Kidney glomerular epithelial cell (primary cell): ENCODE measurements around the gene PRR22.

Experiments
- DNase-seq: peaks from one replicate; lab custom pipeline; 2025; lab: John Stamatoyannopoulos, UW

The PRR22 gene

DNA sequence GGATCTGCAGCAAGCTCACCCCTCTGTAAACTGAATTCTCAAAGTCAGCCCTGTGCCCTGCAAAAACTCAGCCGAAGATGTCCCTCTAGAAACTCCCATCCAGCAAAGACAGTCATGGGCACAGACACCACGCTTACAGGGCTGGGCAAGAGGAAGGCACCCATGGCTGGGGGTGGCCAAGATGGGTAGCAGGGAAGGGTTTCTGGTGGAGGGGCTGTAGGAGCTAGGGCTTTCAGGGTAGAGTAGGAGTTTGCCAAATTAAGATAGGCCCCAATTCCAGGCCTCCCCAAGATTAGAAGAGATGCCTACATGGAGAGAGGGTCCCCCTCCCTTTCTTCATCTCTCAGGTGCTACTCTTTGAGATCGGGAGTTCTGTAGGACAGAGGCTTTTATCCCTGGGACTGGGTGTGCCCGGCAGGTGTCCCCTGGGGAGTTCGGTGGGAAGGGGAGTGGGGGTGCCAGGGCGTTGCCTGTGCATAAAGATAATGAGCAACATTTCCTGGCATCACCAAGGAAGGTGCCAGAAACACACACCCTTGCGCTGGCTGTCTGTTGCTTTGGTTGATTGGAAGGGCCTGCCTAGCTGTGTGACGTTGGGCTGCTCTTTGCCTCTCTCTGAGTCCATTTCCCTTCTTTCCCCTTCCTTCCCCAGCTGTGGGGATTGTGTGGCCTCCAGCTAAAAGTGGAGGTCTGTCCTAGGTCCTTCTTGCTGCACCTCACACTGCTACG lies 29.7 kb upstream of the PRR22 start:
- DNase-seq: no peak

DNA sequence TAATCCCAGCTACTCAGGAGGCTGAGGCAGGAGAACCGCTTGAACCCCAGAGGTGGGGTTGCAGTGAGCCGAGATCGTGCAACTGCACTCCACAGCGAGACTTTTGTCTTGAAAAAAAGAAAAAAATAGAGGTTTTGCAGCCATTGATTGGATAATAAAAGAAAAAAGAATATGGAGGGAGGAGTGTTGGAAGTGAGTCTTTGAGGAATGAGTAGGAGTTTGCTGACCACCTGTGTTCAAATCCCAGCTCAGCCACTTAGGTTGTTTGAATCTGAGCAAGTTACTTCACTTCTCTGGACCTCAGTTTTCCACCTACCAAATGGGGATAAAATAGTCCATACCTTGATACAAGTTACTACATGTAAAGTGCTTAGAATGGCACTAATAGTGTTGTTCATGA lies 26.6 kb upstream of the PRR22 start:
- DNase-seq: no peak

DNA sequence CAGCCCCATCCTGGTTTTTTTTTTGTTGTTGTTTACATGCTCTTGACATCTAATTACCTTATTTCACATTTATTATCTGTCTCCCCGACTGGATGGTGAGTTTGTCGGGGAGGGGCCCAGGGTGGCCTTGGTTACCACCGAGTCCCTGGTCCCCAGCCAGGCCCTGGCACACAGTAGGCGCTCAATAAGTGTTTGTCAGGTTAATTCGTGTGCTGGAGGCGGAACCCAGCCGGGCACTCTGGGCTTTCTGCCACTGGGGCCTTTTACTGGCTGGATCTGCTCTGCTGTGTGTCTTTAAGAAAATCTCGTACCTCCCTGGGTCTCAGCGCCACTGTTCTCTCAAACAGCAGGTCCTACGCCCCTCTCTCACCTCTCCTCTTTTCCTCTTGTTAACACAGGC lies 24.9 kb upstream of the PRR22 start:
- no peak for DNase-seq

DNA sequence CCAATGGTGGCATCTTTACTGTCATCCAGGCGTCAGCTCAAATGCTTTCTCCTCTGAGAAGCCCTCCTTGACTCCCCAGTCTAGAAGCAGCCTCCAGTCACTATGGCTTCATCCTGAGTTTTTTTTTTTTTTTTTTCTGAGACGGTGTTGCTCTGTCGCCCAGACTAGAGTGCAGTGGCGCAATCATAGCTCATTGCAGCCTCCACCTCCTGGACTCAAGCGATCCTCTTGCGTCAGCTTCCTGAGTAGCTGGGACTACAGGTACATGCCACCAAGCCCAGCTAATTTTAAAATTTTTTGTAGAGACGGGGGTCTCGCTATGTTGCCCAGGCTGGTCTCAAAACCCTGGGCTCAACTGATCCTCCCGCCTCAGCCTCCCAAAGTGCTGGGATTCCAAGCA lies 24.5 kb upstream of the PRR22 start:
- no peak for DNase-seq

DNA sequence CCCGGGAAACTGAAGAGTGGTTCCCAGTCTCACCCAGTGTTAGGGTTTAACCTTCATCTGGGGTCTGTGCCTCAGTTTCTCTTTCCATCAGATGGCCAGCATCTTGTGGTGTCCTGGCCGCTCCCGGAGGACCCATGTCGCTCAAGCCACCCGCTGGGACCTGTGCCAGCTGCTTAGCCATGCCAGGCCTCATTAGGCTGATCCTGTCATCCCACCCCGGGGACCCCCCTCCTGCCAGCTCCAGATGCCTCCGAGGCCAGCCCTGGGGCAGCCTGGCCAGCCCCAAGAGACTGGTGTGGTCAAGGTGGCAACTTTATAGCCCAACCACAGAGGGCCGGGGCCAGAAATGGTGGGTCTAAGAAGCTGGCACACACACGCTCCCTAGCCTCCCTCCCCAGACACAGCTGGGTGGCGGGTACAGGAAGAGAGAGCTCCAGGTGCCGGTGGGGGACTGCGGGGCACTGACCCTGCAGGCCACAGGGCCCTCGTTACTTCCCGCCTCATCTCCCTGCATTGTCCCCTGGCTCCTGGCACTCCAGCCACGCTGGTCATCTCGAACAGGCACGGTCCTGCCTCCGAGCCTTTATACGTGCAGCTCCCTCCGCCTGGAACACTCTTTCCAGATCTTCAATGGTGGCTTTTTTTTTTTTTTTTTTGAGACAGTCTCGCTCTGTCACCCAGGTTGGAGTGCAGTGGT lies 23.7 kb upstream of the PRR22 start:
- DNase-seq: no peak

DNA sequence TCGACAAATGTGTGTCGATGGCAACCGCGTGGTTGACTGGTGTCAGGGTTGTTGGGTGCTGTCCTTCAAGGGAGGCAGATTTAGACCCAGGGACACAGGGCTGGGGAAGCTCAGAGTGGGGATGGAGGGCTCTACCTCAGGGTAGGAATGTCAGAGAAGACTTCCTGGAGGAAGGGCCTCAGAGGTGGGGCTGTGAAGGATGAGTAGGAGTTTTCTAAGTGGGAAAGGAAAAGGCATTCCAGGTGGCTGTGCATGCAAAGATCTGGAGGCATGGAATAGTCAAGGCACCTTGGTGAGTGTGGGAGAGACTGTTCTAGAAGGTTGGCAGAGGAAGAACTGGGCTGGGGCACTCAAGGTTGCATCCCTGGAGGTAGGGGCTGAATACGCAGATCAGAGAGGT lies 22.4 kb upstream of the PRR22 start:
- DNase-seq: no peak

DNA sequence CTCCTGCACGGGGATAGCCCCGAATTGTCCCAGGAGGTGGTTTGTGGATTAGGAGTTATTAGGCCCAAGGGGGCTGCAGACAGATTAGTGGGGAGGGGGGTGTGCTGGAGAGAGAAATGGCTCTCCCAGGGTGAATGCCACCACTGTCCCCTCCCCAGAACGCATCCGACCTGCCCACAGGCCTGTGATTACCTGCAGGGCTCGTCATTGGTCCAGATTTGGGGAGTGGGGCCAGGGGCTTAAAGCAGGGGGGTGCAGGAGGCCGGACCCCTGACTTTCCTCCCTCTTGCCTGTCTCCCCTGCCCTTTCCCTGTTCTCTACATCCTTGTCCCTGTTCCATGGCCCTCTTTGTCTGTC lies 21.6 kb upstream of the PRR22 start:
- DNase-seq: no peak

DNA sequence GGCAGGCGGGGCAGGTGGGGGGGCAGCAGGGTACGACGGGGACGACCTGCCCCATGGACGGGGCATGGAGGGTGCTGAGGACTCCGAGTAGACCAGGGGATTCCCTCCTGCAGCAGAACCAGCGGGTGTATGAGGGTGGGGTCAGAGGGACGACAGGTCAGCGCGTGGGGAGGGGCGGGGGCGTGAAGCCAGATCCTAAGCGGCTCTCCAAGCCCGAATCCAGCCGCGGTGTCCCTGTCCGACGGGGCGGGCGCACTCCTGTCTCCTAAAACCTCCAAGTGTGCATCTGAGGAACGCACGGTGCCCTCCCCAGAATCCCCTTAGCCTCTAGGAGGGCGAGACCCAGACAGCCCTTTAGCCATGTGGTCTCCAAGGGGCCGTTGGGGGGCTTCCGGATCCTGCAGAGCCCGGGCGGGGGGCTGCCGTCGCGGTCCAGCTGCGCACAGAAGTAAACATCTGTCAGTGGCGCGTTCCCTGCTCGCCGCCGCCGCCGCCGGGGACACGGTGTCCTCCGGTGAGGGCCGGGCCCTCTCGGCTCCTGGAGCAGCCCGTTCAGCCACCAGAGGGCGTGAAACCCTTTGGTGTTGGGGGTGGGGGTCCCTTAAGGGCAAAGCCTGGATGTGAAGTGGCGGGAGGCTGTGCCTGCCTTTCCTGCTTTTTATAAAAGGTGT lies 21.1 kb upstream of the PRR22 start:
- DNase-seq: no peak

DNA sequence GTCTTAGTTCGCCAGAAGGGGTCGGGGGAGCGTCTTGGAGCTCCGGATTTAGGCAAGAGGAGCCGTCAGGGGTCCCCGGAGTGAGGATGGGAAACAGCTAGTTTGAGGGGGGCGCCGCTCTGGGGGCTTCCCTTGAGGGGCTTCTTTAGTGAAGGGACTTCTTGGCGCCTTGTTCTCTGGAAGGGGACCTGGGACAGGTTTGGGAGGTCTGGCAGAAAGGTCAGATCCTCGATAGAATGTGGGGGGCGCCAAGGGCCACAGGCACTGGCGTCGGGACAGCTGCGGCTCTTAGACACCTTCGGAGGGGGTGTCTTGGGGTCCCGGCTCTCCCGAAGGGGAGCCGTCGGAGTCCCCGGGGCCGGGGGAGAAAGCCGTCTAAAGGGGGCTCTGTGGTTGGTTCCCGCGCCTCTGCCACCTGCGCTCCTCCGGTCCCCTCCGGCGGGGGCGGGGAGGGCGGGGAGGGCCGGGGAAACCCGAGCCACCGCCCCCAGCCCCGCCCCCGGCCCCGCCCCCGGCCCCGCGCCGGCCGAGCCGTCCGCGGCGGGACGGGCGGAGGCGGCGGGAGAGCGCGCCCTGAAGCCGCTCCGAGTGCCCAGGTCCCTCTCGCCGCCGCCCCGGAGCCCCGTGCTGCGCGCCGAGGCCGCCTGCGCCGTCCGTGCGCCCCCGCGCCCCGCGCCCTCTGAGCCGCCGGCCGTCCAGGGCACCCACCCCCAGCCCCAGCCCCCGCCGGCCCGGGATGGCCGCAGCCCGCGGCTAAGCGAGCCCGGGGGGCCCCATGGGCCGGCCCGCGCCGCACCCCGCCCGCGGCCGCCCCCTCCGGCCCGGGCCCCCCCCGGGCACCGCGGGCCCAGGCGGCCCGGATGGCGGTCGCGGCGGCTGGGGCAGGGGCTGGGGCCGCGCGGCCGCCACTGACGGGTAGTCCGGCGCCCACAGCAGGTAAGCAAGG lies 20.2 kb upstream of the PRR22 start, which contains the start of gene NRTN:
TSS of gene NRTN (plus strand) at position 552 of the 946 bp plus-strand sequence. CDS start 19,099 bp downstream, outside the sequence.
- no peak for DNase-seq

DNA sequence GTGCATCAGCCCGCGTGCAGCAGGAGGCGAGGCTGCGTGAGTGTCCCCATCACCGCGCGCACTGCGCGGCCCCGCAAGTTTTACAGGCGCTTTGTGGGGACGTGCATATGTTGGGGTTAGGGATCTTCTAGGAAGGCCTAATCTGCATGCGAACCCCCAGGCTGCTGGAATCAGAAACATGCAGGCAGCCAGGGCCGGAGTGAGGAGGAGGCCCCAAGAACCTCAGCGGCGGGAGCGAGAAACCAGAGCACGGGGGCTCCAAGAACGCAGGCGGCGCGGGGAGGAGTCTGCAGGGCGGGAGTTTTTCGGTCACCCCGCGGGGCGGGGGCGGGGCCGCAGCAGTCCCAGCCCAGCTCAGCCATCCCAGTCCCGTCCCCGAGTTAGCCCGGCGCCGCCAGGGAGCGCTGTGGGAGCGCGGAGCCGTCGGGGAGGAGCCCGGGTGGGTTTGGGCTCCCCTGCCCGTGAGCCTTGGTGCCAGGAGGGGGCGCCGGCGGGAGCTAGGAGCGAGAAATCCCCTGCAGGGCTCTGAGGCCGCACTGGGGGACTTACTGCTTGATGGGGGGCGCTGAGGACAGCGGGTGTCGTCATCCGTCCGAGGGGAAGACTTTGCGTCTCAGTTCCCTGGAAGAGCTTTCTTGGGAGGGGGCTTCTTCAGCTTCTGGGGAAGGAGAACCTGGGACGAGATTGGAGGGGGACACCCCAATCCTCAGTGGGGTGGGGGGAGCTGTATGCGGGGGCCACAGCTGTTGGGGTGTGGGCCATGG lies 19.4 kb upstream of the PRR22 start:
- peak; percentile 83 for DNase-seq

DNA sequence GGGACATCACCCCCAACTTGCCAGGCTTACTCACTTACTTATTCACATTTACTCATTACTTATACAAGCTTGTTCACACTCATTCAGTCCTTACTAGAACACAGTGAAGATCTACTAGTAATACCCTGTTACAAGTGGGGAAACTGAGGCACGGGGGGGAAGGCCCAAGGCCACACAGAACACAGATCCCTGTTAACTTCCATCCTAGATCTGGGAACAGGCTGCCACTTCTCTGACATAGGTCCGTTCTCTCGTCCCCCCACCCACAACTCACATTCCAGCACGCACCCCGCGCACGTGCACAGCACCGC lies 18.9 kb upstream of the PRR22 start:
- no peak for DNase-seq

DNA sequence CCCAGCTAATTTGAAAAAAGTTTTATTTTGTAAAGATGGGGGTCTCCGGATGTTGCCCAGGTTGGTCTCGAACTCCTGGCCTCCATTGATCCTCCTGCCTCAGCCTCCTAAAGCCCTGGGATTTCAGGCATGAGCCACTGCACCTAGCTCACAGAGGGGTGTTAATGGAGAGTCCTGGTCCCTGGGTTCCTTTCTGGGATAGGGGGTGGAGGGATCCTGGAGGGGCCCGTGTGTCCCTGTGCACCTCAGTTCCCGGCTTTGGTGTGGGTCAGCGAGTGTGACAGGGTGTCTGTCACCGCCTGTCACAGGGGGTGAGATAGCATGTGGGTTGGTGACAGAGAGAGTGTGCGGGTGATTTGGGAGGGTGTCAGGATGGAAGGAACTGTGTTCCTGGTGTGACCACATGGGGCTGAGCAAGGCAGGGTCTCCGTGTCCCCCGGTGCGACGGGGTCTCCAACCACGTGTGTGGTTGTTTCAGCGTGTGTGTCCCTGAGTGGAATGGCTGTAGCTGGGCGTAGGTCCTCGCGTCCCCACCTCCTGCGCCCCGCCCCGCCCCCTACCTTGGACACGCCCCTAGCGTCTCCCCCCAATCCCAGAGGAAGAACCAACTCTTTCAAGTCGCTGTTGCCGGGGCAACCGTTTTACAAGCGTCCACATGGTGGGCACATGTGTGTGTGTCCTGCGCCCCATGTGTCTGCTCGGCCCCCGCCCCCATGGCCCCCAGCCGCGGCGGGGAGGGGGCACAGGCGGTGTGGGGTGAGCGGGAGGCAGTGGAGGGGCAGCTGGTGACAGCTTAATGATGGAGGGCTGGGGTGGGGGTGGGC lies 17.5 kb upstream of the PRR22 start:
- no peak for DNase-seq

DNA sequence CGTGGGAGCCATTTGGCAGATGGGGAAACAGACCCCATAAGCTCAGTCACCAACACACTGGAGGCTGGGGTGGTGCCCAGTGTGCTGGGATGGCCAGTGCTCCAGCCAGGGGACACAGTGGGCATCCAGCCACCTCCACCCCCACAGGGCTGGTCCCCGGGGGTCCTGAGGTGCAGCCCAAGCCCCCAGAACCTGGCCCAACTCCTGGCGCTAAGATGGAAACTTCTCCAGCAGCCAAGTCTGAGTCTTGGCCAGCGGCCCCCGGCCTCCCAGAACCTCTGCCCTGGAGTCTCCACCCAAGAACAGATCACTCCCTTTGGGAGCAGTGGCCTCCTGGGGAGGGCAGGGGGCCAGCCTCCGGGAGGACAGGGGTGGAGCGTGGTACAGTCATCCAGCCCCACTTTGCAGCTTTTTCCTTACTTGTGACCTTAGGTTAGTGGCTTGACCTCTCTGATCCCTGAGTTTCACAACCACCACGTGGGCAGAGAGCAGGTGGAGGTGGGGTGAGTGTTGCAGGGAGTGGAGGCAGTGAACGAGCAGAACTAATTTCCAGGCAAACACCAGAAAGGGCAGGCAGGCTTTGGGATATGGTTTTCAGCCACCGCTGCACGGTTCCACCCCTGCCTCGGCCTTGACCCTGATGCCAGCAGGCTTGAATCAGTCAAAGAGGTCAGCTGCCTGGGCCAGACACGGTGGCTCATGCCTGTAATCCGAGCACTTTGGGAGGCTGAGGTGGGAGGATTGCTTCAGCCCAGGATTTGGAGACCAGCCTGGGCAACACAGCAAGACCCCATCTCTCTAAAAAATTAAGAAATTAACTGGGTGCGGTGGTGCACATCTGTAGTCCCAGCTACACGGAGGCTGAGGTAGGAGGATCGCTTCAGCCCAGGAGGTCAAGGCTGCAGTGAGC lies 16.1 kb upstream of the PRR22 start:
- DNase-seq: no peak

DNA sequence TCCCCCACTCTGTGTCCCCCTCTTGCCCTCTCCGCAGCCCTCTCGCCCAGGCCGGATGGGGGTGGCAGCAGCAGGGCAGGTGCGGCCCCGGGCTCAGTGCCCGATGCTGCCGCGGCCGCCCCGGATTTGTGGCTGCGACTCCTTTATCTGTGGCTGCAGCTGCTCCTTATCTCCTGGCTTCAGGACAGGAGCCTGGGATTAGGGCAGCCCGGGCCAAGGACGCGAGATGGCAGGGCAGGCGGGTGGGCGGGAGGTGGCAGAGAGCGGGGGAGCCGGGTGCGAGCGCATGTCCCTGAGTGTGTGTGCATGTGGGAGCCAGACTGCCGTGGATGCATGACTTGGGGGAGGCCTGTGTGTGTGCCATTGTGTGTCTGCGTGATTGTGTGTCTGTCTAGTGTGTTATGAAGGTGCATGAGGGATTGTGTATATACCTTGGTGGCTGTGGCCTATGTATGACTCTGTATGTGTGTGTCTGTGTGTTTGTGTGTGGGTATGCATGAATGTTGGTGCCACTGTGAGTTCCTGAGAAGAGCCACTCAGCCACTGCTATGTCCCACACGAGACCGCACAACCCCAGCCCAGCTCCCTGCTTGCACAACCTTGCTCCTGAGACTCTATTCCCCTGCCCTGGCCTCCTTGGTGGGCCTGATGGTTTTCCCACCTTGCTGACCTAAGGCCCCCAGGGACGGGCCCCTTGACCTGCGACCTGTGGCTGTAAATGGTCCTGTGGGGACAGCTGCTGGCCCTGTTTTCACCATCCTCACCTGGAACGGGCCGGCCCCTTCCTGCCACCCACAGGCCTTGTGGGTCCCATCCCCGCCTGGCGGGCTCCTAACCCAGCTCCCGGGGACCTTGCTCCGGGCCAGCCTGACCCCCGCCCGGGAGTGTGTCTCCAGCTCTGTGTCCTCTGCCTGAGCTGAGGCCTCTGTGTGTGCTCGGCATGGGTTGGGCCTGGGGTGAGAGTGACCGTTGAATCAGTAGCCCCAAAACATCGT lies 15.0 kb upstream of the PRR22 start:
- DNase-seq: no peak

DNA sequence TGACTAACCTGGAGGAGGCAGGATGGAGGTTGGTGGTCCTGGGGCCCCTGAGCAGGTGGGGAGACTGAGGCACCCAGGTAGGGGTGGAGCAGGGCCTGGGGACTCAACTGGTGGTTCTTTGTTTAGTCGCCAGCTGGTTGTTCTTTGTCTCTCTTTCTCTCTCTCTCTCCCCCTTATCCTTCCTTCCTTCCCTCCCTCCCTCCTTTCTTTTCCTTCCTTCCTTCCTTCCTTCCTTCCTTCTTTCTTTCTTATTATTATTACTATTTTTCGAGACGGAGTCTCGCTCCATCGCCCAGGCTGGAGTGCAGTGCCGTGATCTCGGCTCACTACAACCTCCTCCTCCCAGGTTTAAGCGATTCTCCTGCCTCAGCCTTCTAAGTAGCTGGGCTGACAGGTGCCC lies 13.7 kb upstream of the PRR22 start:
- no peak for DNase-seq

DNA sequence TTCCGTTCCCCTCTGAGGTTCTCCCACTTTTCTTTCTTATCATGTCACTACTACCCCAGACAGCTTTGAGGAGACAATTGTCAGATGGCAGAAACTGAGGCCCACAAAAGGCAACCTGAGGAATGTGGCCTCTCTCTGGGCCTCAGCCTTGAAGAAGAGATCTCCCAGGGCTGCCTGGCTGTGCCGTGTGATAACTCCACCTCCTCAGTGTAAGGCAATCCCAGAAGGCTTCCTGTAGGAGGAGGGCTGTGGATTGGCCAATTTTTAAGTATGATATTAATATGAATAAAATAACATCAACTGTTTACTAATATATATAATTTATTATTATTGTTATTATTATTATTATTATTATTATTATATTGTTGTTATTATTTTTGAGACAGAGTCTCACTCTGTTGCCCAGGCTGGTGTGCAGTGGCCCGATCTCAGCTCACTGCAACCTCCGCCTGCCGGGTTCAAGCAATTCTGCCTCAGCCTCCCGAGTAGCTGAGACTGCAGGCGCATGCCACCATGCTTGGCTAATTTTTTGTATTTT lies 10.9 kb upstream of the PRR22 start:
- DNase-seq: no peak

DNA sequence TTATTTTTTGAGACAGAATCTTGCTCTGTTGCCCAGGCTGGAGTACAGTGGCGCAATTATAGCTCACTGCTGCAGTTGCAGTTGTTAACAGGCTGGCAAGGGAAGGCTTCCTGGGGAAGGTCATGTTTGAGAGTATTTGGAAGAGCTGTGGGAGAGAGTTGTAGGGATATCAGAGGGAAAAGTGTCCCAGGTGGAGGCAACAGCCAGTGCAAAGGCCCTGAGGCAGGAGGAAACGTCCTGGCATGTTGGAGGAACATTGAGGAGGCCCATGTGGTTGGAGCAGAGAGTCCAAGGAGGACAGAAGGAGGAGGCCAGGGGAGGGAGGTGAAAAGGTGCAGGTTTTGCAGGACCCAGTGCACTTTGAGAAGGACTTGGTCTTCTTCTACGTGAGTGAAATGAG lies 8.6 kb upstream of the PRR22 start:
- no peak for DNase-seq

DNA sequence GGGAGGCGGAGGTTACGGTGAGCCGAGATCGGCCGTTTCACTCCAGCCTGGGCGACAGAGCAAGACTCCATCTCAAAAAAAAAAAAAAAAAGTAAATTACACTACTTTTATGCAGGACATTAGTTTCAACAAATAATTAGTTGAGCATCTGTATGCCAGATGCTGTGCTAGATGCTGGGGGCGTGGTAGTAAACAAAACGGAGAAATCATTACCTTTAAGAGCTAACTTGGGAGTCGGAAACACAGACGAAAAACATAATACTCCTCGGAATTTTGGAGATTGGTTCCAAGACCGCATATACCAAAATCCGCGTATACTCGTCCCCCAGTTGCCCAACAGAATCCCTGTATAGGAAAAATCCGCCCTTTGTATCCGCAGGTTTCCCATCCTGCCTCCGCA lies 7.7 kb upstream of the PRR22 start:
- no peak for DNase-seq
